AG04449 (cell line): Measurements from ENCODE around the gene SLC37A2.
"Not testable (repeated sequence)": the region's sequence is repeated elsewhere in the genome, so short reads cannot be mapped to it uniquely, and the experiment has no call there.

Experiments
- CTCF ChIA-PET: fragments of 350-600 bp; formaldehyde crosslinking; extraction: SDS; loops from one replicate; lab custom pipeline; 2021; ENCODE audit warnings: antibody characterized with exemption; lab: Yijun Ruan, JAX
- POLR2A ChIA-PET: fragments of 400-600, 350-600 bp; formaldehyde crosslinking; extraction: SDS; loops from one replicate; lab custom pipeline; 2020; ENCODE audit warnings: antibody characterized with exemption, inconsistent platforms; lab: Yijun Ruan, JAX
- DNase-seq: peaks from one replicate; pipeline ENCODE4 v3.0.0-alpha.2; 2010; ENCODE audit warnings: low read depth, low spot score
- H3K4me3 ChIP-seq: 2 replicates; pipeline ENCODE4 v1.5.1; 2011; ENCODE audit warnings: low read depth, mild to moderate bottlenecking, control low read depth, low read length
- CTCF ChIP-seq: IDR thresholded peaks from one replicate; pipeline ENCODE4 v1.5.1; 2011; ENCODE audit warnings: mild to moderate bottlenecking, moderate library complexity, low read length, control low read depth, inconsistent platforms; ENCODE audit not compliant: insufficient read depth; ENCODE audit errors: missing control alignments

The SLC37A2 gene

DNA sequence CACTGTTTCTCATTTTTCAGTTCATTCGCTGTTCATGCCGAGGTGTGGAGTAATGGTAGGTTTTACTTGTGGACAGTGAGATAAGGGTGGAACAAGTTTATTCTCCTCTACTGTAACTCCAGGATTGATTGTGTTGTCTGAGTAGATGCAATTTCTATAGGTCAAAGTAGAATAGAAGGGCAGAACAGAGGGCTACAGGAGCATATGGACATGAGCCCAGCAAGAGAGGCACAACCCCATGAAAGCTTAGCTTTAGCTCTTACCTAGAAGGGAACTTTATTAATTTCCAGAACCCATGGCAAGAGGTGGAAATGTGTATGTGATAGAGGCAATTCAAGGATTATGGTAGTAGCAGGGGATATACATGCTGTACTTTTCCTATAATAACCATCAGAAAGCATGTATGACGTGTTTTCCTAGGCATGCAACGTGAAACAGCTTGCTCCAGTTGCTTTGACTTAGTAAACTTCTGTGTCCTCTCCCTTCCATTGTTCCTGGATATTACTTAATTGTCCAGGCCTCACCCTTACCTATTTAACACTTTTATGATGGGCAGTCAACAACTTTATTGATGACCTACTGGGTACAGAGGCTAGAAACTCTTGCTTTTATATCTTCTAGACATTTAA, 13.8 kb upstream of the SLC37A2 start:
- TF ChIP-seq CTCF, result no peak
- DNase-seq, result no peak
- ChIA-PET CTCF (interaction anchor here (1.0 to 2.4 kb wide), 3 partner anchors 213 to 299 kb away, joined by 3 to 7 read pairs (median 4); no protein-coding TSS in a partner anchor), POLR2A (no interaction called here)
- no peak overlapping the region for H3K4me3 ChIP-seq

DNA sequence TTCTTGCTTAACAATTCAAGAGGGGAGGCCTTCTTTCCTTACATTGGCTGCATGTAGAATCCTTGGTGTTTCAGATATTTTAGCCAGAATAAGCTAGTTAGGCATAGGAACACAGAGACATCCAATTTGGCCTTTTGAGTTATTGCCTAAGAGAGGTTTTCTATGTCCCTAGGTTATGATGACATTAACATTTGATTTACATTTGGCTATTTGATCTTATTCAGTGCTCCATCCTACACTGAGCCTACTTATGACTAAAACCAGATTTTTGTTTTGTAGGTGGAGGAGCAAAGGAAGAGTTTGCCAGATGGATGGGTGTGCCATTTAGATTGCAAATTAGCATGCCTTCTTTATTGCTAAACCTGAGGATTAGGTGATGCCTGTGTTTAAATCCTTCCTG, 11.1 kb upstream of the SLC37A2 start:
- POLR2A ChIA-PET, result no interaction called here
- H3K4me3 ChIP-seq, result no peak overlapping the region
- CTCF ChIA-PET, result no interaction called here
- TF ChIP-seq CTCF, result no peak
- DNase-seq, result no peak

DNA sequence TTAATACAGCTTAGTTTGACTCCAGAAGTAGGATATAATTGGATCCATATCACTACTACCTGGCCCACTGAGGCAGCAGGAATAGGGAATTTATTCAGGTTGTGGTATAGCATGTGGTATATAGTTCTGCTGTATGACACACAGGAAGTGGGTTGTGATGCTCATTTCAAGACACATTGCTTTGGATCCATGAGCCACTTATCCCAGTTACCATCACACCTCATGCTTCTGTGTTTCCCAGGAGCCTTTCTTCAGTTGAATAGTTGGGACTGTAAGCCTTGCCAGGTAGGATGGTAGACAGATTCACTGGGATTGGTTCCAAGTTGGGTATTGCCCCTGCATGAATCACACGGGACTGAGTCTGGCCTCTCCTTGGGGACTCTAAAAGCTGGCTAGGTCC, 9.9 kb upstream of the SLC37A2 start:
- ChIA-PET POLR2A (no interaction called here), CTCF (no interaction called here)
- DNase-seq, result no peak
- H3K4me3 ChIP-seq, result no peak overlapping the region
- TF ChIP-seq CTCF, result no peak

- no peak overlapping the region for H3K4me3 ChIP-seq
- ChIA-PET CTCF (no interaction called here), POLR2A (no interaction called here)
- no peak for TF ChIP-seq CTCF
- DNase-seq, result no peak
Observed at GRCh38 chr11:125055107-125055715, 7.9 kb upstream of the SLC37A2 start.

DNA sequence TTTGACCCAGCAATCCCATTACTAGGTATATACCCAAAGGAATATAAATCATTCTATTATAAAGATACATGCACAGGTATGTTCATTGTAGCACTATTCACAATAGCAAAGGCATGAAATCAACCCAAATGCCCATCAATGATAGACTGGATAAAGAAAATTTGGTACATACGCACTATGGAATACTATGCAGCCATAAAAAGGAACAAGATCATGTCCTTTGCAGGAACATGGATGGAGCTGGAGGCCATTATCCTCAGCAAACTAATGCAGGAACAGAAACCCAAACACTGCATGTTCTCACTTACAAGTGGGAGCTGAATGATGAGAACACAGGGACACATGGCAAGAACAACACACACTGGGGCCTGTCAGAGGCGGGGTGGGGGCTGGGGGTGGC, 7.0 kb upstream of the SLC37A2 start:
- H3K4me3 ChIP-seq, DNase-seq, POLR2A ChIA-PET, CTCF ChIA-PET: not testable (repeated sequence)

DNA sequence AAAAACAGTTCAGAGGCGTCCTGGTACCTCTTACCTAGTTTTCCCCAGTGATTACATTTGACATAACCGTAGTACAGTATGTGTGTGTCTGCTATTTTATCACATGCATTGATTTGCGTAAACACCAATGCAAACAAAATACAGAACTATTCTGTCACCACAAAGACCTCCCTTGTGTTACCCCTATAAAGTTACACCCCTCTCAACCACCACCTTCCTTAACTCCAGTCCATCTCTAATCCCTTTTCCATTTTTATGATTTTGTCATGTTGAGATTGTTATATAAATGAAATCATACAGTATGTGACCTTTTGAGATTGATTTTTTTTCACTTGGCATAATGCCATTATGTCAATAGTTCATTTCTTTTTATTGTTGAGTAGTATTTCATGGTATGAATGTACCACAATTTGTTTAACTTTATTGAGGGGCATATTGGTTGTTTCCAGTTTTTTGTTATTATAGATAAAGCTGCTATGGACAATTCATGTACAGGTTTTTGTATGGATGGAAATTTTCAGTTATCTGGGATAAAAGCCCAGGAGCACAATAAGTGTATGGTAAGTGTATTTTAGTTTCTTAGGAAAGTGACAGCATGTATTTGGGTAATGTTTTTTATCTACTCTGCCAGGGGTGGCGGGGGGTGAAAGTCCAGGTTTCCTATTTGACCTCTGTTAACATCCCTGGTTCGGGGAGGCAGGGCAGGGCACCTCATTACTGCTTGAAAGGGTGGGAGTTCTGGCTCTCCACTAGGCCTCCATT, 6.0 kb upstream of the SLC37A2 start:
- no peak for TF ChIP-seq CTCF
- ChIA-PET CTCF (no interaction called here), POLR2A (no interaction called here)
- no peak for DNase-seq
- no peak overlapping the region for H3K4me3 ChIP-seq
